HepG2 (cell line): ENCODE measurements around the gene SMIM36. TPM values are rescaled to one million over a fixed set of nuclear protein-coding genes. Genes with fewer than 3 reads are reported as not detected.

Experiments used
- BHLHE40 ChIP-seq: IDR thresholded peaks from 2 replicates; pipeline ENCODE4 v1.6.1; 2011; ENCODE audit warnings: low read length, improper control_type of control experiment
- FOXC1 ChIP-seq: sonication (generic); formaldehyde crosslinking; IDR thresholded peaks from 2 replicates; pipeline ENCODE4 v1.8.0; 2022; ENCODE audit warnings: mild to moderate bottlenecking, missing genetic modification reagents, borderline replicate concordance
- HCFC1 ChIP-seq: fragments of 150-350 bp; IDR thresholded peaks from 2 replicates; pipeline ENCODE4 v1.6.1; 2014; ENCODE audit warnings: low read depth, low read length
- HMG20A ChIP-seq: IDR thresholded peaks from 2 replicates; pipeline ENCODE4 v1.6.1; 2016; ENCODE audit warnings: borderline replicate concordance
- HOXA3 ChIP-seq: sonication (generic); formaldehyde crosslinking; IDR thresholded peaks from 2 replicates; pipeline ENCODE4 v1.5.0; 2020; ENCODE audit warnings: missing genetic modification reagents
- KDM3A ChIP-seq: IDR thresholded peaks from 2 replicates; pipeline ENCODE4 v1.6.1; 2018; ENCODE audit warnings: low read depth, missing compliant biosample characterization
- NFKBIZ ChIP-seq: IDR thresholded peaks from 2 replicates; pipeline ENCODE4 v1.6.1; 2018; ENCODE audit warnings: missing genetic modification reagents, missing compliant biosample characterization
- NFYC ChIP-seq: IDR thresholded peaks from 2 replicates; pipeline ENCODE4 v1.6.1; 2016; ENCODE audit warnings: missing genetic modification reagents, missing compliant biosample characterization
- NRL ChIP-seq: sonication (generic); formaldehyde crosslinking; IDR thresholded peaks from 2 replicates; pipeline ENCODE4 v1.5.0; 2020; ENCODE audit warnings: missing genetic modification reagents, mild to moderate bottlenecking, moderate library complexity, borderline replicate concordance
- PTBP1 ChIP-seq: fragments of 200-400 bp; formaldehyde crosslinking; IDR thresholded peaks from 2 replicates; pipeline ENCODE4 v1.6.1; 2018; ENCODE audit warnings: low read length, low read depth; ENCODE audit not compliant: poor library complexity, severe bottlenecking
- RFX5 ChIP-seq: IDR thresholded peaks from 2 replicates; pipeline ENCODE4 v1.6.1; 2011; ENCODE audit warnings: low read depth, low read length, improper control_type of control experiment
- SMAD9 ChIP-seq: sonication (generic); formaldehyde crosslinking; IDR thresholded peaks from 2 replicates; pipeline ENCODE4 v1.5.1; 2020; ENCODE audit warnings: mild to moderate bottlenecking, missing genetic modification reagents
- SMC3 ChIP-seq: IDR thresholded peaks from 2 replicates; pipeline ENCODE4 v1.6.1; 2011; ENCODE audit warnings: low read length, improper control_type of control experiment
- SMYD3 ChIP-seq: sonication (generic); formaldehyde crosslinking; IDR thresholded peaks from 2 replicates; pipeline ENCODE4 v1.8.1; 2023; ENCODE audit warnings: mild to moderate bottlenecking, missing genetic modification reagents
- SRY ChIP-seq: sonication (generic); formaldehyde crosslinking; IDR thresholded peaks from 2 replicates; pipeline ENCODE4 v1.8.0; 2022; ENCODE audit warnings: mild to moderate bottlenecking, missing genetic modification reagents
- TSC22D2 ChIP-seq: sonication (generic); formaldehyde crosslinking; IDR thresholded peaks from 2 replicates; pipeline ENCODE4 v1.5.1; 2020; ENCODE audit warnings: missing genetic modification reagents, mild to moderate bottlenecking, borderline replicate concordance
- ZNF292 ChIP-seq: sonication (generic); formaldehyde crosslinking; IDR thresholded peaks from 2 replicates; pipeline ENCODE4 v1.8.1; 2022; ENCODE audit warnings: mild to moderate bottlenecking, low read depth, missing genetic modification reagents, borderline replicate concordance
- ZNF3 ChIP-seq: IDR thresholded peaks from 2 replicates; pipeline ENCODE4 v1.7.0; 2017; ENCODE audit warnings: inconsistent platforms
- ZNF737 ChIP-seq: sonication (generic); formaldehyde crosslinking; IDR thresholded peaks from 2 replicates; pipeline ENCODE4 v1.5.0; 2020; ENCODE audit warnings: missing genetic modification reagents, mild to moderate bottlenecking, borderline replicate concordance
- polyA plus RNA-seq, 8 experiments: library from polyadenylated mRNA; depleted of rRNA in 3 of 8; stranded (reverse) in 7 of 8; unstranded in 1 of 8; fragments of >200 nt; fragmentation: Illumina TruSeq in 4 of 8; extraction: Trizol in 4 of 8; gene quantifications; 2 replicates each; pipeline versions ENCODE4 v1.2.1 to v1.2.3, GENCODE V29; 2011 to 2016; ENCODE audit warnings: low read depth in 4 of 8, missing spikeins in 1 of 8, mixed read lengths in 1 of 8; ENCODE audit not compliant: insufficient read depth in 1 of 8
- total RNA-seq, 5 experiments: library from RNA; depleted of rRNA; stranded (reverse); fragments of >200 nt; fragmentation: Illumina TruSeq; extraction: Trizol; gene quantifications; 2 replicates each; pipeline ENCODE4 v1.2.3, GENCODE V29; 2016; ENCODE audit warnings: low read depth in 1 of 5
- TF ChIP-seq, protein P1 (sequence below): IDR thresholded peaks from 2 replicates; pipeline ENCODE4 v1.6.1; 2012; ENCODE audit warnings: low read length, improper control_type of control experiment
- TF ChIP-seq, protein P2 (sequence below): IDR thresholded peaks from 2 replicates; pipeline ENCODE4 v1.6.1; 2018; ENCODE audit warnings: missing genetic modification reagents, mild to moderate bottlenecking, missing compliant biosample characterization
- TF ChIP-seq, protein P3 (sequence below): sonication (generic); formaldehyde crosslinking; IDR thresholded peaks from 2 replicates; pipeline ENCODE4 v1.4.0; 2020; ENCODE audit warnings: missing genetic modification reagents
- TF ChIP-seq, protein P4 (sequence below): sonication (generic); formaldehyde crosslinking; IDR thresholded peaks from 2 replicates; pipeline ENCODE4 v1.8.0; 2022; ENCODE audit warnings: missing genetic modification reagents, low read depth, mild to moderate bottlenecking, borderline replicate concordance
- TF ChIP-seq, protein P5 (sequence below): sonication (generic); formaldehyde crosslinking; IDR thresholded peaks from 2 replicates; pipeline ENCODE4 v1.5.0; 2020; ENCODE audit warnings: mild to moderate bottlenecking, missing genetic modification reagents

SMIM36 gene
- total and polyA plus RNA-seq, 2 of the 13 experiments (the other 11 are each of a cell fraction or from before 2014, with no cell fraction given) = not detected

DNA sequence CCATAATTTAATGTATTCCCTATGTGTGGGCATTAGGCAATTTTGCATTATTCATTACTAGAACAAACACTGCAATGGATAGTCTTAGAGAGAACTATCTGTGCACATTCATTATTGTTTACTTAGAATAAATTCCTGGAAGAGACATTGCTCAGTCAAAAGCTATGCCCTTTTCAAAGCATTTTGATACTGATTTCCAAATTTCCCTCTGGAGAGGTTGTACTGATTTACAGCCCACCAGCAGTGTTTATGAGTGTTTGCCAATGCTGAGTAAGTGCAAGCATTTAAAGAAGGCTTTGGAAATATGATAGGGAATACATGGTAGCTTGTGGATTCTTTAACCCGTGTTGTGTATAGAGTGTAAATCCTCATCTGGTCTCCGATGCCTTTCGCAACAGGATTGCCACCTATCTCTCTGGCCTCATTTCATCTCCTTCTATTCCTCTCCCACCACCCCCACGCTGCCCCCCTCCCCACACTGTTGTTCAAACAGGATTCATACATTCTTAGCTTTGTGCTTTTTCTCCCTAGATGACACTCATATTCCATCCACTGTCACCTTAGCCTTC is 56.3 kb downstream of the SMIM36 start (continued):
- TF ChIP-seq, protein P1, sequence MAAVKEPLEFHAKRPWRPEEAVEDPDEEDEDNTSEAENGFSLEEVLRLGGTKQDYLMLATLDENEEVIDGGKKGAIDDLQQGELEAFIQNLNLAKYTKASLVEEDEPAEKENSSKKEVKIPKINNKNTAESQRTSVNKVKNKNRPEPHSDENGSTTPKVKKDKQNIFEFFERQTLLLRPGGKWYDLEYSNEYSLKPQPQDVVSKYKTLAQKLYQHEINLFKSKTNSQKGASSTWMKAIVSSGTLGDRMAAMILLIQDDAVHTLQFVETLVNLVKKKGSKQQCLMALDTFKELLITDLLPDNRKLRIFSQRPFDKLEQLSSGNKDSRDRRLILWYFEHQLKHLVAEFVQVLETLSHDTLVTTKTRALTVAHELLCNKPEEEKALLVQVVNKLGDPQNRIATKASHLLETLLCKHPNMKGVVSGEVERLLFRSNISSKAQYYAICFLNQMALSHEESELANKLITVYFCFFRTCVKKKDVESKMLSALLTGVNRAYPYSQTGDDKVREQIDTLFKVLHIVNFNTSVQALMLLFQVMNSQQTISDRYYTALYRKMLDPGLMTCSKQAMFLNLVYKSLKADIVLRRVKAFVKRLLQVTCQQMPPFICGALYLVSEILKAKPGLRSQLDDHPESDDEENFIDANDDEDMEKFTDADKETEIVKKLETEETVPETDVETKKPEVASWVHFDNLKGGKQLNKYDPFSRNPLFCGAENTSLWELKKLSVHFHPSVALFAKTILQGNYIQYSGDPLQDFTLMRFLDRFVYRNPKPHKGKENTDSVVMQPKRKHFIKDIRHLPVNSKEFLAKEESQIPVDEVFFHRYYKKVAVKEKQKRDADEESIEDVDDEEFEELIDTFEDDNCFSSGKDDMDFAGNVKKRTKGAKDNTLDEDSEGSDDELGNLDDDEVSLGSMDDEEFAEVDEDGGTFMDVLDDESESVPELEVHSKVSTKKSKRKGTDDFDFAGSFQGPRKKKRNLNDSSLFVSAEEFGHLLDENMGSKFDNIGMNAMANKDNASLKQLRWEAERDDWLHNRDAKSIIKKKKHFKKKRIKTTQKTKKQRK = no peak
- TF ChIP-seq KDM3A (no peak), RFX5 (no peak), NRL (CRISPR knock-in tag) (no peak), SMAD9 (CRISPR knock-in tag) (no peak), HCFC1 (no peak), ZNF292 (CRISPR knock-in tag) (no peak), FOXC1 (CRISPR knock-in tag) (no peak), ZNF3 (CRISPR knock-in tag) (no peak), ZNF737 (CRISPR knock-in tag) (no peak), TSC22D2 (CRISPR knock-in tag) (no peak), HMG20A (CRISPR knock-in tag) (peak; percentile 89; the same call in 1 of the 2 replicates), HOXA3 (CRISPR knock-in tag) (no peak; the same call in 1 of the 2 replicates), NFKBIZ (0 out of 2 replicates have a peak, but pooled peaks have one; percentile 42), SMYD3 (CRISPR knock-in tag) (no peak), BHLHE40 (no peak; the same call in 1 of the 2 replicates), SMC3 (peak; percentile 16; the same call in 1 of the 2 replicates), SRY (CRISPR knock-in tag) (no peak), NFYC (CRISPR knock-in tag) (no peak), PTBP1 (no peak)
- TF ChIP-seq, protein P2, sequence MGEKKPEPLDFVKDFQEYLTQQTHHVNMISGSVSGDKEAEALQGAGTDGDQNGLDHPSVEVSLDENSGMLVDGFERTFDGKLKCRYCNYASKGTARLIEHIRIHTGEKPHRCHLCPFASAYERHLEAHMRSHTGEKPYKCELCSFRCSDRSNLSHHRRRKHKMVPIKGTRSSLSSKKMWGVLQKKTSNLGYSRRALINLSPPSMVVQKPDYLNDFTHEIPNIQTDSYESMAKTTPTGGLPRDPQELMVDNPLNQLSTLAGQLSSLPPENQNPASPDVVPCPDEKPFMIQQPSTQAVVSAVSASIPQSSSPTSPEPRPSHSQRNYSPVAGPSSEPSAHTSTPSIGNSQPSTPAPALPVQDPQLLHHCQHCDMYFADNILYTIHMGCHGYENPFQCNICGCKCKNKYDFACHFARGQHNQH (CRISPR knock-in tag) = peak; percentile 56; the same call in 1 of the 2 replicates
- TF ChIP-seq, protein P3, sequence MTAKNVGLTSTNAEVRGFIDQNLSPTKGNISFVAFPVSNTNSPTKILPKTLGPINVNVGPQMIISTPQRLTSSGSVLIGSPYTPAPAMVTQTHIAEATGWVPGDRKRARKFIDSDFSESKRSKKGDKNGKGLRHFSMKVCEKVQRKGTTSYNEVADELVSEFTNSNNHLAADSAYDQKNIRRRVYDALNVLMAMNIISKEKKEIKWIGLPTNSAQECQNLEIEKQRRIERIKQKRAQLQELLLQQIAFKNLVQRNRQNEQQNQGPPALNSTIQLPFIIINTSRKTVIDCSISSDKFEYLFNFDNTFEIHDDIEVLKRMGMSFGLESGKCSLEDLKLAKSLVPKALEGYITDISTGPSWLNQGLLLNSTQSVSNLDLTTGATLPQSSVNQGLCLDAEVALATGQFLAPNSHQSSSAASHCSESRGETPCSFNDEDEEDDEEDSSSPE = no peak
- TF ChIP-seq, protein P4, sequence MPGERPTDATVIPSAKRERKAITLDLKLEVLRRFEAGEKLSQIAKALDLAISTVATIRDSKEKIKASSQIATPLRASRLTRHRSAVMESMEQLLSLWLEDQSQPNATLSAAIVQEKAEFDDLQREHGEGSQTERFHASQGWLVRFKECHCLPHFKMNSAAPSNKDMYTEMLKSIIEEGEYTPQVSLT = no peak
- TF ChIP-seq, protein P5, sequence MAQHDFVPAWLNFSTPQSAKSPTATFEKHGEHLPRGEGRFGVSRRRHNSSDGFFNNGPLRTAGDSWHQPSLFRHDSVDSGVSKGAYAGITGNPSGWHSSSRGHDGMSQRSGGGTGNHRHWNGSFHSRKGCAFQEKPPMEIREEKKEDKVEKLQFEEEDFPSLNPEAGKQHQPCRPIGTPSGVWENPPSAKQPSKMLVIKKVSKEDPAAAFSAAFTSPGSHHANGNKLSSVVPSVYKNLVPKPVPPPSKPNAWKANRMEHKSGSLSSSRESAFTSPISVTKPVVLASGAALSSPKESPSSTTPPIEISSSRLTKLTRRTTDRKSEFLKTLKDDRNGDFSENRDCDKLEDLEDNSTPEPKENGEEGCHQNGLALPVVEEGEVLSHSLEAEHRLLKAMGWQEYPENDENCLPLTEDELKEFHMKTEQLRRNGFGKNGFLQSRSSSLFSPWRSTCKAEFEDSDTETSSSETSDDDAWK (CRISPR knock-in tag) = no peak
